GM12875 (cell line): ENCODE data around the gene ACAD11.
"Not testable (repeated sequence)": the region's sequence is repeated elsewhere in the genome, so short reads cannot be mapped to it uniquely, and the experiment has no call there.

Source experiments
- H3K4me3 ChIP-seq: one replicate; pipeline ENCODE4 v1.5.1; 2011; ENCODE audit warnings: low read depth, low read length, control low read depth
- CTCF ChIP-seq: IDR thresholded peaks from 2 replicates; pipeline ENCODE4 v1.5.1; 2011; ENCODE audit warnings: low read depth, mild to moderate bottlenecking, control low read depth, inconsistent platforms, low read length, moderate library complexity, borderline replicate concordance; ENCODE audit not compliant: insufficient read depth

Gene ACAD11

GRCh38 chr3:132652640-132653270, 6.9 kb downstream of the ACAD11 start:
- no peak for TF ChIP-seq CTCF
- H3K4me3 ChIP-seq: no peak overlapping the region

- H3K4me3 ChIP-seq: no peak overlapping the region
- TF ChIP-seq CTCF: no peak
These were observed 9.5 kb downstream of the ACAD11 start for GRCh38 chr3:132650153-132650552.

- TF ChIP-seq CTCF: no peak
- H3K4me3 ChIP-seq: no peak overlapping the region
These were observed 14.6 kb downstream of the ACAD11 start for GRCh38 chr3:132645058-132645457.

- H3K4me3 ChIP-seq: no peak overlapping the region
- TF ChIP-seq CTCF: no peak
These were observed 16.2 kb downstream of the ACAD11 start for GRCh38 chr3:132643366-132643765.

GRCh38 chr3:132642539-132642847, 17.1 kb downstream of the ACAD11 start:
- TF ChIP-seq CTCF: no peak
- no peak overlapping the region for H3K4me3 ChIP-seq

- peak; percentile 33; the same call in 1 of the 2 replicates for TF ChIP-seq CTCF
- H3K4me3 ChIP-seq: no peak overlapping the region
These were observed 17.6 kb downstream of the ACAD11 start for GRCh38 chr3:132641837-132642538.

GRCh38 chr3:132641427-132641826, 18.2 kb downstream of the ACAD11 start:
- not testable (repeated sequence) for H3K4me3 ChIP-seq
